ENCODE data around the gene PLPP4.
A peak's percentile ranks its signal among the peaks of the same experiment; 100 is the strongest.

The PLPP4 gene

DNA sequence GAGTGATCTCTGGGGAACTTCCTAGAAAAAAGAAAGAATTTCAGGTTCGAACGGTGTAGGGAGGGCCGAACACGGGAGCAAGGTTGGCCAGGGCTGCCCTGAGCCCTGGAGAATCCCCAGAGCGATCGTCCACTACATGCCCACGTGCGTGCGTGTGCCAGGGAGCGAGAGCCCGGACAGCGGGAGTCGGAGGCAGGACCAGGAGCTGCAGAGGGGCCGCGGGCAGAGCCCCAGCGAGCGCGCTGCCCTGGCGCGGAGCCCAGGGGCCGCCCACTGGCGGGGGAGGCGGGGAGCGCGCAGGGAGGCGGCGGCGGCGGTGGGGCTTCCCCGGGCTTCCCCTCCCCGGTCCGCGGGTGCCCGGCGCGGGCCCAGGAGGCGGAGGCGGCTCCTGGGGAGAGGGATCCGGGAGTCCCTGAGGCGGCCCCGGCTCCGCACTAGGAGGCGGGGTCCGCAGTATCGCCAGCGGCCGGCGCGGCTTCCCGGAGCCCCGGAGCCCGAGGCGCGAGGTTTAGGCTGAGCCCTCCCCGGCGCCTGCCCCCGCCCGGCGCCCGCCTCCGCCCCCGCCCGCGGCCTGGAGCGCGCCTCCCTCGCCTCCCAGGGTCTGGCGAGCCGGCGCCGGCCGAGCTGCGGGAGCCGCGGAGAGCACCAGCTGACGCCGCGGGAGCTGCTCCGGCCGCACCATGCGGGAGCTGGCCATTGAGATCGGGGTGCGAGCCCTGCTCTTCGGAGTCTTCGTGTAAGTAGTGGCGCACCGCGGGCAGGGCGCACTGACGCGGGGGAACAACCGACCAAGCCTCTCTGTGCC, at the start of gene PLPP4:
Gene PLPP4 (plus strand): TSS at position 602 of the 805 bp plus-strand sequence. CDS start 79 bp downstream, at position 681.
- peak in 33 of 51 donors; percentile 13 to 73 (median 45) for DNase-seq

DNA sequence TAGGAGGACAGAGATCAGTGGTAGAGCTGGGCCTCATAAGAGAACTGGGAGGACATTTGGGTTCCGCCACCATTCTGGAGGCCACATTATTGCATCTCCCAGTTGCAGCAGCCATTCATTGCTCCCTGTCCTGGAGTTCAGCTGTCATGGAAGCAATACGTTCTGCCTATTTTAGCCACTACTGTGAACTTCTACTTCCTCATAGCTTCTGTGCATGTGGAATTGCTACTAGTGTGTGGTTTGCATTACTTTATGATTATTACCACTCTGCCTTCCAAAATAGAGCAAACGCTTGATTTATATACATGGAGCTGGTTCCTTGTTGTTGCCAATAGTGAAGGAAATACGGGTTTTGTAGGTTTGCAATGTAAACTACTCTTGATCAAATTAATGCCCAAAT, 47.2 kb upstream of the PLPP4 start:
- no peak for DNase-seq

GRCh38 chr10:120414946-120415345, 42.1 kb upstream of the PLPP4 start:
- DNase-seq: no peak

GRCh38 chr10:120415709-120416330, 41.2 kb upstream of the PLPP4 start:
- DNase-seq: no peak

DNA sequence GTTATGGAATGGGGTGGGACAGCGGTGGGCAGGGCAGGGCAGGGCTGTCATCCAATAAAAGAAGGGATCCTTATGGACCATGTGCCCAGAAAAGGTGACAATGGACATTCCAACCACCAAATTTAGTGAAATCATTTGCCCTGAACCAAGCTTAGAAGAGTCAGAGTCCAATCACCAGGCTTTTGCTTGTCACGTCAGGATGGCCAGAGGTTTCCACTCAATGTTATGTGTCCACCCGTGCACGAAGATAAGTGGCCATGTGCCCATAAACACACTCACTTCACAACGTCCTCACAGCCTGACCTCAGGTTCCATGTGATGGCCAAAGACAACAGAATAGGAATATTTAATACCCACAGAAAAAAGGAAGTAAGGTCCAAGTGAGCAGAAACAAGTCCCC, 36.6 kb upstream of the PLPP4 start:
- DNase-seq: no peak

DNA sequence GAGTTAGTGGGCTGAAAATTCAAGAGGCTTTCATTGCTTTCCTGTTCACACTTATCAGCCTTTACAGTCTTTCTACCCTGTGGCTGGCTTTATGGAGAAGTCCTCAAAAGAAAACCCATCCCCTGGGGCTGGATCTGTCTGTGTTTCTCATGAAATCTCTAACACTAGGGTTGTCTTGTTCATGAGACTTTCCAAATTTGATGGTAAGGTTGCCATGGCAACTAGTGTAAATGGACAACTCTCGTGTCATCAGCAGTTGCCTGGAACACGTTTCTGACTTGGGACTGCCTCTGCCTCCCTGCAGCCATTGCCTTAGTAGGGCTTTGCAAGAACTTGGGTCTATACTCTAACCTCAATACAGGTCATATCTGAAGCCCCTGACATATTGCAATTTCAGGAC, 35.8 kb upstream of the PLPP4 start:
- no peak for DNase-seq

- no peak for DNase-seq
Measured at GRCh38 chr10:120422457-120422856, 34.6 kb upstream of the PLPP4 start.

DNA sequence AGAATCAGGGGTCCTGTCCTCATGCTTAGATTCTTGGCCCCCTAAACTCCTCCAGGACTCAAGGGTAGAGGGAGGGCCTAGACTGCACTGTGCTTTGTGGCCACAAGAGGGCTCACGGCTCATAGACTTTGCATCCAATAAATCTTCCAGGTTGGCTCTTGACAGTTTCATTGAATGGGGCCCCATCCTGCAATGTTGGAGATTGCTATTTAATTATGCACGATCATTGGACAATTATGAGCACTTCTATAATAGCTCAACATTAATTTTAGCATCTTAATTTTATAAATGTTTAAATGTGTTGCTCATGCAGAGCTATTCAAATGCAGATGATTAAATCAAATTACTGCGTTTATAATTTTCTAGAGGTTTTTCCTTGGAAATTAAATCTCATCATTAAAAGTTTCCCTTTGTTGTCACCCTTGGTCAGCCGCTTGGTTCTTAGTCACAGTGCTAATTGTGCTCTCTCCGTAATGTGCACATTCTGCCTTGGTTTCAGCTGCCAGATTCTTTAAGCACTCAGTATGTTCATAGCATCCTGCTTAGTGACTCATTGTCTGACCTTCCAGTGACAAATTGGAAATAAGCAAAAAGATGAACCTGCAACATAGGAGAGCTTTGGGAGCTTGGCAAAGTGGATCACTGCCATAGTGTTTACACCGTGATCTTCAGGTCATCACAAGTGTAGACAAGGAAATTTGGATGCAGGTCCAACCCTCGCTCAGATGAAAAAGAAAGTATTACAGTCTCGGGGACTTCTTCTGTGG, 33.4 kb upstream of the PLPP4 start:
- DNase-seq: peak in 28 of 51 donors; percentile 1 to 54 (median 16)

- DNase-seq: no peak
Measured at GRCh38 chr10:120424198-120424464, 32.9 kb upstream of the PLPP4 start.

DNA sequence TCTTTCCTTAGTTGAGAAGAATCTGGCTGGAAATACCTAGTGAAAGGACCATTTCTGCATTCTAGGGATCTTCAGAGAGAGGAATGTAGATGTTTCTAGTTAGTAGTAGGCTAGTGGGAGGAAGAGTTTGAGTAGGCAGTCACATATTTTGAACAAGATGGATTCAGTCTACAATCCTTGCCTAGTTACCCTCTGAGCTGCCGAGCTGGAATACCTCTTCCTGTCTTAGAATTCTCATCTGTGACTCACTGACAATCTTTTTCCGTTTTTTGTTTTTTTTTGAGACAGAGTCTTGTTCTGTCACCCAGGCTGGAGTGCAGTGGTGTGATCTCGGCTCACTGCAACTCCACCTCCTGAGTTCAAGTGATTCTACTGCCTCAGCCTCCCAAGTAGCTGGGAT, 30.7 kb upstream of the PLPP4 start:
- no peak for DNase-seq

DNA sequence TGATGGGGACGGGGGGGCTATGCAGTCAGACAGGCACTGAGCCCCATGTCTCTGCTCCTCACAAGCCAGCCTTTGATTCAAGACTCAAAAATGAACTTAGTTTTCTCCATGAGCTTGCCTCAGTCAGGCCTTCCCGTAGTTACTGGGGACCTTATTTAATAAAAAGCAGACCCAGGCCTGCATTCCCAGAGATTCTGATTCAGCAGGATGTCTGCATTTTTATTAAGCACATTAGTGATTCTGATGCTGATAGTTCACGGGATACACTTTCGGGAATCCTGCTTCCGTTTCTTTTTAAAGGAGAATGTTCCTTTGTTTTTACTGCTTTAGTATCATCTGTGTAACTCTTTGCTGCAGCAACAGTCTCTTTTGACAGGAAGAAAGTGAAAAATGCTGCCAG, 28.3 kb upstream of the PLPP4 start:
- no peak for DNase-seq

DNA sequence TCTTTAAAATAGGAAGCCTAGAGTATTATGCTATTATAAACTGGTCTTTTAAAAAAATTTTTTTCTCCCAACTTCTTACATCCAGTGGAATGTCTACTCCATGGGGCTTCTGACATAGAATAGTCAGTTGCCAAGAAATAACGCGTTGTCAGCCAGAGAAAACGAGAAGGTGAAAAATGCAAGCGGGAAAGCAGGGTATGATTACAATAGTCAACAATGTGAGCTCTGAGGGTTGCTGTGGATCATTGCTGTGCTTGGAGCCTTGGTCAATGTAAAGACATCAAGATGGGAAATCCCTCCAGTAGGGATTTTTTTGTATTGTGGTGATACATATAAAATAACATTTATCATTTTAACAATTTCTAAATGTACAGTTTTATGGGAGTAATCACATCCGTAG, 27.6 kb upstream of the PLPP4 start:
- DNase-seq: no peak

- no peak for DNase-seq
Measured at GRCh38 chr10:120431251-120431651, 25.8 kb upstream of the PLPP4 start.

- no peak for DNase-seq
Measured at GRCh38 chr10:120432209-120432608, 24.8 kb upstream of the PLPP4 start.

DNA sequence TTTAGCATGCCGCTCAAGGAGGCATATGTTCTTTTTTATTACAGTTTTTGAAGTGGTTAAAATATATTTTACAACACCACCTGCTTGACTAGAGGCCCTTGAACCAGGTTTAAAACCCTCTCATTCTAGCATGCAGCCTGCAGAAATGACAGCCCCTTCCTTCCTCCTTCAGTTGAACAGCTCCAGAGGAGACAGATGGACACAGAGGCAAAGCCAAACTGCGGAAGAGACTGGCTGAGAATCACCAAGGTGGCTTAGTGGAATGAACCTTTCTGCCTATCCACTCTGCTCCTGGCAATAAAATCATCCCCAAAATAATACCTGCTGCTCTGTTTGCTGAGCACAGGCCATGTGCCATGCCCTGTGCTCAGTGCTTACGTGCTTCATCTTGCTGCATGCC, 23.9 kb upstream of the PLPP4 start:
- DNase-seq: no peak

DNA sequence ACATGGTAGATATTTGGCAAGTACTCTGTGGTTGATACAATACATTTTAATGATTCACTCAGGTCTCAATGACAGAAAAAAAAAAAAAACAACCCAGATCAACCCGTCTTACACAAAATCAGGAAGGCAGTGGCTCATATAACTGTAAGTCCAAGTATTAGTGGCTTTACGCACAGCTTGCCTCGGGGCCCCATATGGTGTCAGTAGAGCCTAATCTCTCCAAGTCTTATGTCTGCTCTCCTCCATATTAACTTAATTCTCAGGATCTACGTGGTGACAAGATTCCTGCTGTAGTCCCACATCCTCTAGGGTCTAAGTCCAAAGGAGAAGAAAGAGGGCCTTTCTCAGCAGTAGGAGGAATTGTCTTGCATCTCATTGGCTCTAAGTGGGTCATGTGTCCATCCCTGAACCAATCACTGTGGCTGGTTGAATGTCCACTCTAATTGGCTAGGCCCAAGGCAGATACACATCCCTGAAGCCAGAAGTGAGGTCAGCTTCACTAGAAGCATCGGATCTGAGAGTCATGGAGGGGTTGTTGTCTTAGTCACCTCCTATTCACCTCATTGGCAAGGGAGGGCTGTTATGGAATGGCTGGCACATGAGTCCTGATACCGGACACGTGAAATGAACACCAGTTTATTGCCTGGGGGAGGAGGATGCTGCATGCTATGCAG, 20.5 kb upstream of the PLPP4 start:
- peak in 4 of 51 donors; percentile 1 to 19 (median 10) for DNase-seq

DNA sequence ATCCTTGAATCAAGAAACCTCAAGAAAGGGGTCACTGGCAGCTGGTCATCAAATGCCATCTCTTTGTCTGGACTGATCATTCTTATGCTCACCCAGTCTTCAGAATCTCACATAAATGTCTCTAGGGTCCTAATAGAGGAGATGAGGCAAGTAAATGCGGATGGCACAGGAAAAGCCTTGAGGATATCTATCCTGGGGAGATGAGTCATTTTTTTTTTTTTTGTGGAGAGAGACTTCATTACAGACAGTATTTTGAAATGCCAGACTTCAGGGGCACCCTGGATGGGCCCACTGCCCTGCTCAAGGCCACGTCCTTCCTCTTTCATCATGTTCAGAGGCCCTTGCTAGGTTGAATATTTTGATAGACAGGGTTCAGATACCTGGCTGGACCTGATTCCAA, 19.5 kb upstream of the PLPP4 start:
- DNase-seq: no peak

DNA sequence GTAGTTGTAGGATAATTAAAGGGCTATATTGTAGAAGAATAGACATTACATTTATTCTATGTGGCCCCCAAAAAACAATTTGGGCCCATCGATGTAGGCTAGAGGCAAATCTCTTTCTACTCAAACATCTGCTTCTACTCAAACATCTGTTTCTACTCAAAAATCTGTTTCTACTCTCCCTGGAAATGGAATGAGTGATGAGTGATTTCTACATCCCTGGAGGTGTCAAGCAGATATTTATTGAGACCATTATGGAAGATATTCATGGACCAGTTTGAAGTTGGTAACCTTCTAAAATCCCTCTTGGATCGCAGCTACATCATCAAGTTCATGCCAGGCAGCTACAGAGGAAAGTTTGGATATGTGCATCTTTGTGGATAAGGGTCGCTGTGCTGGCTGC, 5.1 kb upstream of the PLPP4 start:
- DNase-seq: no peak

DNA sequence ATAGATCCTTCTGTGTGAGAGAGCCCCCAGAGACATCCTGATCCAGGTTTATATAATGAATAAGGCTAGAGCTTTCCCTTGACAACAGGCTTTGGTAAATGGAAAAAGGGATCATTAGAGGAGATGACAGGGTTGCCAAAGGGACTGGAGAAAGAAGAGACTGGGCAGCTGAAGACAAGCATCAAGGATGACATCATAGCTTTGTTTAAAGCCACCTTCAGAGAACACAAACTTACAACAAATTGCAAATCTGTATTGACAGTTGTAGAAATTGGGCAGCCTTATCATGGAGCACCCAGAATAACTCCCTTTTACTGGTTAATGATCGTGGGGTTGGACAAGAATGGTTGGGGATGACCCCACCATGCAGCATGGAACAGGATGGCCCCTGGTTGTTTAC, 3.7 kb upstream of the PLPP4 start:
- DNase-seq: no peak

- no peak for DNase-seq
Measured at GRCh38 chr10:120453886-120454285, 3.1 kb upstream of the PLPP4 start.

DNA sequence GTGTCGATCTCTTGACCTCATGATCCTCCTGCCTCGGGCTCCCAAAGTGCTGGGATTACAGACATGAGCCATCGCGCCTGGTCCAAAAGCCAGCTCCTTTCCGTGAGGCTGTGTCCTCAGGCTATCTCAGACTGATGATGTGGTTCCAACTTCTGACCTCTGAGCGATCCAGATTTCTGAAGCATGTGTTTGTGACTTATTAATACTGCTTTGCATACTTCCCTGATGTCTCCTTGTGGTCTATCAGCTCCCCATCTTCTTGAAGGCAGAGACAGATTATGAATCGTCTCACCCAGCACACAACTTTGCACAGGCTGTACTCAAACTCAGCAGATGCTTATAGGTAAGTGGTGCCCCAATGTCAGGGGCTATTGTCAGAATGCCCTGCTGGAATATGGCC, 2.0 kb upstream of the PLPP4 start:
- no peak for DNase-seq

DNA sequence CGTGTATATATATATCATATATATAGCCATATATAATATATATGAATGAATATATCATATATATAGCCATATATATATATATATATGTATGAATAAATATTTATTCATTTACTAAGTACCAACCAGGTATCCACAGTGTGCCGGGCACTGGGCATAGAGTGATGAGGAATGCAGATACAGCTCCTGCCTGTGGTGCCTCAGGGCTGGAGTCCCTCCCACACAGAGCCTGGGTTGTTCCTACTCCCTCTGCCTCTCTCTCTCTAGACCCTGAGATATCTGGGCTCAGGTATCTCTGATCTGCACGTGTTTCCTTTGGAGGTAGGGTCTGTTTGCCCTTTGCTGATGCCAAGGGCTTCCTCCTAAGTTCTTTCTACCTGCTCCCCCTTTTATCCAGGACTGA, 1.4 kb upstream of the PLPP4 start:
- DNase-seq: no peak

Data from hypothalamus (tissue), 51 donors.